GM19397 (cell line): ENCODE data around the gene SERPINB10.
"Not testable (repeated sequence)": the region's sequence is repeated elsewhere in the genome, so short reads cannot be mapped to it uniquely, and the experiment has no call there.

Experiments
- ATAC-seq: cut with Tn5 transposase; IDR thresholded peaks from one replicate; pipeline ENCODE4 v1.9.1; 2021; ENCODE audit warnings: mild to moderate bottlenecking, moderate library complexity; ENCODE audit not compliant: unreplicated experiment

The SERPINB10 gene

GRCh38 chr18:63890950-63891304 is 16.8 kb upstream of the SERPINB10 start:
- no peak for ATAC-seq

DNA sequence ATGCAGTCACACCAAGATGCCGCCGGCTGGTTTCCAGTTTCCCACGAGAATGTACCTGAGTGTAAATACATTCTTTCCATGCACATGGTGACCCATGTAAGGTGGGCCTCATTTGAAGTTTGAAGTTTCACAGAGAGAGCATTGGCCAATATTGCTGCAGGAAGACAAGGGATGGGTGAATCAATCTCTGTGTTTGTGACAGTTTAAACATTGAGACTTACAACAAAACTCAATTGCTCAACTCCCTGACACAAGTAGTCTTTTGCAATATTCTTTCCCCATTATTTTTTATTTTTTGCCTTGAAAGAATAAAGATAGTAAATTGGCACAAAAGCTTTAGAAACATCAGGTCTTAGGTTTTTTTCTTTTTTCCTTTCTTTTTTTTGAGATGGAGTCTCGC is 15.2 kb upstream of the SERPINB10 start:
- no peak for ATAC-seq

- no peak for ATAC-seq
Observed at GRCh38 chr18:63894106-63894772, 13.5 kb upstream of the SERPINB10 start.

DNA sequence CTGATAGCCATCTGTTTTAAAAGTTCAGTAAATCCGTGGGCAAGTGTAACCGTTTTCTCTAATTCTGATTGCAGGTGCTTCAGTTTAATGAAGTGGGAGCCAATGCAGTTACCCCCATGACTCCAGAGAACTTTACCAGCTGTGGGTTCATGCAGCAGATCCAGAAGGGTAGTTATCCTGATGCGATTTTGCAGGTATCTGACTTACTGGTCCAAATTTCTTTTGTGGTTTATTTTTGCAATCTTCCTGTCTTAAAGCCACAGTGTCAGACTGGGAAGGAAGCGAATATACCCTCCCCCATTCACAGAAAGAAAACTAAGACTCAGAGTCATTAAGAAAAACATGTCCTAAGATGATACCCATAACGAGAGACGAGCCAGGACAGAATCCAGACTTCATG is 12.6 kb upstream of the SERPINB10 start:
- no peak for ATAC-seq

- ATAC-seq, result no peak
Observed at GRCh38 chr18:63897072-63897471, 10.7 kb upstream of the SERPINB10 start.

DNA sequence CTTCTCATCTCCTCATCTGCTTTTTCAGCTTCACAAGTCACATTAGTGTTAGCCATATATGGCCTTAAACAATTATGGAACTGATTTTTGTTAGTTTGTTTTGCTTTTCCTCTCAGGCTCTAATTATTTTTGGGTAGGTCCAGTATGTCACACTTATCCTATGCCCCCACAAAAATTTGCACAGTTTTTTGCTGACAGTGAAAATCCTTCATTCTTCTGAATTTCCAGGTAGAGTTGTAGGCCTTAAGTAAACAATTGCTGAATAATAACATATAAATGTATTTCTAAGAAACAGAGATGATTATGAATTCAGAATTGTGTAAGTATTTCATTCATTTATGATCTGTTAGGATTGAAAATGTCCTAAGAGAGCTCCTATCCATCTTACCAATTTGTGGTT is 8.6 kb upstream of the SERPINB10 start:
- ATAC-seq, result no peak

- no peak for ATAC-seq
Observed at GRCh38 chr18:63903851-63904570, 3.7 kb upstream of the SERPINB10 start.

GRCh38 chr18:63904694-63905093 is 3.1 kb upstream of the SERPINB10 start:
- ATAC-seq, result no peak

DNA sequence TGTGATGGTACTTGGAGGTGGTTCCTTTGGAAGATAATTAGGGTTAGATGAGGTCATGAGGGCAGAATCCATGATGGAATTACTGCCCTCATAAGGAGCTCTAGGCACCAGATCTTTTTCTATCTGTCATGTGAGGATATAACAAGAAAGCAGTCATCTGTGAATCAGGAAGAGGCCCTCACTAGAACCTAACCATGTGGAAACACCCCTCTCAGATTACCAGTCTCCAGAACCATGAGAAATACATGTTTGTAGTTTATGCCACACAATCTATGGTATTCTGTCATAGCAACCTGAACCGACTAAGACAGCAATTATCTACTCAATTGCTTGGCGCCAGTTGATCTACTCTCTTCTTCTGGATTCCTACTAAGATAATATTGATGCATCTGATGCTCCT is 2.4 kb upstream of the SERPINB10 start:
- no peak for ATAC-seq

- ATAC-seq, result no peak
Observed at GRCh38 chr18:63906056-63906455, 1.7 kb upstream of the SERPINB10 start.

DNA sequence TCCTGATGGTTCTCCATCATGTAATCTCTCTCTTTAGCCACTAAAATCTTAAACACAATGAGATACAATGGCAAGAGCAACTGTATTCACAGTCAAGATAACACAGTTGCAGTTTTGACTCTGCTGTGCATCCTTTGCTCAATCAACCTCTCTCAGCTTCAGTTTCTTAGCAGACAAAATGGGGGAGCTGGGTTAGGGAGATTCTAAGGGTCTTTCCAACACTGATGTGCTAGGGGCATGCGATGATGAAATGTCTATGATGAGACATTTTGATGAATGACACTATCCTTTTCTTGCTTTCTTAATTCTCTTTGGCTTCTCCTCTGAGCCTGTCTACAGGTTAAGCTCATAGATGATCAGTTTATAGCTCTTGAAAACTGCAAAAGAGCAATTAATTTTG is 1.1 kb downstream of the SERPINB10 start:
- no peak for ATAC-seq

DNA sequence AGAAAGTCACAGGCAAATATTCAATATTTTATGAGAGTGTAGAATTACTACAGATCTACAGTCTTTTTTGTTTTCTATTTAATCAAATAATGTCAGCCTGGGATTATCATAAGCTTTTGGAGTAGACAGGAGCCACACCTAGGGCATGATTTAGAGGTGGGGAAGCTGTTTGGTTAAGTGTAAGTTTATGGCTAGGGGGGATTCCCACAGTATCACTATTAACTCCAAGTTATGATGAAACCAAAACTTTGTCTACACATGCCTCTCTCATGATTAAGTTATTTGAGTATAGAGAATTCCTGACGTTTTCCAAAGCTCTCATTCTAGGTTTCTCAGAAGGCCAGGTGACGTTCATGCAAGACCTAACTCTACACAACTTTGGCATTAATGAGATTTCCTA is 2.1 kb downstream of the SERPINB10 start:
- ATAC-seq, result no peak

DNA sequence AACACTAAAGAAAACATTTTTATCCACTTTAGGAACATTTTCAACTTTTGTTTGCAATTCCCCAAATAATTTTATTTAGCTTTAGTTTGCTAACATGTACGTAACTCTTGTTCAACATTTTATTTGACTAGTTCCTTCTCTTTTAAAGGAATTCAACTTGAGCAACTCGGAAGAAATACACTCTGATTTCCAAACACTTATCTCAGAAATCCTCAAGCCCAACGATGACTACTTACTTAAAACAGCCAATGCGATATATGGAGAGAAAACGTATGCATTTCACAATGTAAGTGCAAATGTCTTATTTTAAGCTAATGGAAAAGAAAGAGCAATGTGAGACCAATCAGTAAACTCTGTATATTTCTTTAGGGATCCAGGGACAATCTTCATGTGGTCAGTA is 10.1 kb downstream of the SERPINB10 start:
- ATAC-seq, result no peak

- ATAC-seq, result no peak
Observed at GRCh38 chr18:63922049-63922448, 14.3 kb downstream of the SERPINB10 start.

GRCh38 chr18:63924551-63924950 is 16.8 kb downstream of the SERPINB10 start:
- ATAC-seq, result no peak

- no peak for ATAC-seq
Observed at GRCh38 chr18:63928331-63928730, 20.6 kb downstream of the SERPINB10 start.

GRCh38 chr18:63929369-63929768 is 21.6 kb downstream of the SERPINB10 start:
- not testable (repeated sequence) for ATAC-seq

GRCh38 chr18:63930773-63931354 is 23.1 kb downstream of the SERPINB10 start:
- no peak for ATAC-seq

DNA sequence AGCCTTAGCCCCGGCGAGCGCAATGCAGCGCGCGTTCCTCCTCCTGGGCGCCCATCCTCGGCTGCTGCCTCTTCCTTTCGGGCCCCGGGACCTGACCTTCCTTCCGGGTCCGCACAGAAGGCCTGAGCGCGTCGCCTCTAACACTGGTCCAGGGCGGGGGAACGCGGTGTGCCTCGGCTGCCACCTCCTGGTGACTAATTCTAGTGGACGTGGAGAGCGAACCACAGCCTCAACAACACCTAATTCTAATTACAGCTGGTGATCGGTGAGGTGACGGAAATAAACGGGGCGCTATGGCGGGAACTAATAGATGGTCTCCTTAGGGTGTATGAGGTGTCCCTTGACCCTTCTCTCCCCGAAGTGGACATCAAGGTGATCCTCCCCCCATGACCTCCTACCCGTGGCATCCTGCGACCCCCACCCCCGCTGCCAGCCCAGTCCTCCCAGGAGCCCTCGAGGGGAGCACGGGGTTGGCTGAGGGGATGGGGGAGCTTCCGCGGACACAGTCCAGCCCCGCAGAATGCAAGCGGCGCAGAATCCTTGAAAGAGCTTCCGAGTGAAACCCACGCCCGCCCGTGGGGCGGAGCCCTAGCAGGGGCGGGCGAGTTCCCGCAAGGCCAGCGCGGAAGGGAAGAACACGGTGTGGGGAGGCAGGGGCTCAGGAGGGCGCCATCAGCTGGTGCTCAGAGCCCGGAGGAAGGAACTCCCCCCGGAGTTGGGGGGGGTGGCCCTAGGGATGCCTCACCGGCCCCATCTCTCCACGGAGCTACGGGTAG is 28.6 kb downstream of the SERPINB10 start:
- peak; percentile 98 for ATAC-seq

GRCh38 chr18:63936932-63937393 is 29.2 kb downstream of the SERPINB10 start:
- peak; percentile 11 for ATAC-seq

GRCh38 chr18:63940008-63940407 is 32.2 kb downstream of the SERPINB10 start:
- ATAC-seq, result no peak
